Heart right ventricle (tissue), 16 donors: ENCODE data around the gene CREB3L2. TPM values are rescaled to one million over a fixed set of nuclear protein-coding genes. Genes with fewer than 3 reads are reported as not detected.

Experiments
- ATAC-seq, 8 donors: fragments of 200-7000 bp; cut with Tn5 transposase; one replicate each; pipeline ENCODE4 v1.9.1; 2020; ENCODE audit warnings: mild to moderate bottlenecking in 8 of 8, moderate library complexity in 8 of 8, moderate number of reproducible peaks in 1 of 8
- DNase-seq, 2 donors: peaks; one replicate each; pipeline ENCODE4 v3.0.0-alpha.2; 2020
- H3K27ac ChIP-seq, 10 donors: fragments of 200-600 bp; sonication (generic) in 2 of 10; one replicate each; pipeline versions ENCODE4 v1.5.0 to v1.8.0; 2020 to 2022; ENCODE audit warnings: mild to moderate bottlenecking in 3 of 10
- H3K27me3 ChIP-seq, 7 donors: fragments of 200-600 bp; one replicate each; pipeline ENCODE4 v1.8.0; 2021 to 2022; ENCODE audit warnings: mild to moderate bottlenecking in 2 of 7
- H3K36me3 ChIP-seq, 9 donors: fragments of 200-600 bp; sonication (generic) in 1 of 9; one replicate each; pipeline versions ENCODE4 v1.5.0 to v1.8.0; 2020 to 2022; ENCODE audit warnings: mild to moderate bottlenecking in 2 of 9
- H3K4me1 ChIP-seq, 9 donors: fragments of 200-600 bp; sonication (generic) in 1 of 9; one replicate each; pipeline versions ENCODE4 v1.5.0 to v1.8.0; 2020 to 2022; ENCODE audit warnings: mild to moderate bottlenecking in 4 of 9
- H3K4me3 ChIP-seq, 10 donors: fragments of 200-600 bp; sonication (generic) in 2 of 10; one replicate each; pipeline versions ENCODE4 v1.5.0 to v1.8.0; 2020 to 2022; ENCODE audit warnings: mild to moderate bottlenecking in 7 of 10, moderate library complexity in 2 of 10
- H3K9me3 ChIP-seq, 11 donors: fragments of 200-600 bp in 10 of 11; sonication (generic) in 2 of 11; one replicate each; pipeline versions ENCODE4 v1.5.0 to v1.8.0; 2013 to 2022; ENCODE audit warnings: mild to moderate bottlenecking in 2 of 11, control low read depth in 1 of 11, moderate library complexity in 1 of 11
- WGBS, 2 donors: extraction: QIAGEN DNeasy Blood & Tissue Kit; methylation state at CpG; one replicate each; pipeline ENCODE4 v1.1.7; 2013; ENCODE audit warnings: inconsistent platforms in 1 of 2; 5-methylcytosine and 5-hydroxymethylcytosine counted together
- intact Hi-C, 10 donors: fragments of 100-400 bp; cut with DNase I; formaldehyde crosslinking; loops; one replicate each; pipeline versions ENCODE4 v1.11.1 to v1.14.2; 2022
- polyA plus RNA-seq, 2 donors: library from polyadenylated mRNA; stranded (reverse); fragments of 200-250 nt; gene quantifications; one replicate each; pipeline ENCODE4 v1.2.3, GENCODE V29; 2013
- total RNA-seq, 10 donors: library from RNA; stranded (reverse); fragmentation: NEBNext Ultra II Directional in 3 of 10; extraction: Animal tissue kit (Norgen Biotek cat#: 25700) in 3 of 10; gene quantifications; one replicate each; pipeline versions ENCODE4 v1.2.1 to v1.2.4, GENCODE V29; 2021 to 2023
- TF ChIP-seq, protein P1 (sequence below), 9 donors: fragments of 200-600 bp; sonication (generic) in 2 of 9; IDR thresholded peaks; one replicate each; pipeline versions ENCODE4 v1.5.0 to v1.8.0; 2021 to 2022; ENCODE audit warnings: antibody characterized with exemption in 9 of 9, mild to moderate bottlenecking in 5 of 9, moderate library complexity in 1 of 9
- donor health status: Arrhythmogenic right ventricular cardiomyopathy.
- donor health status: ischemic (EF 13 %, LVEDD 7.1; RV severe dilation, severe dysfunction).
- donor health status: healthy with polysubstance abuse.
- donor health status: DM: no; HTN: yes; CAD: no.
- donor health status: DM: no; HTN: no; CAD: no.
- donor health status: ischemic (EF 25% LVEDD 6.9; RV normal size, moderate dysfunction).
- donor health status: ischemic (EF 25% LVEDD 5.7; RV mildly dilated, moderate dysfunction).
- donor health status: healthy.
- donor health status: DM: yes; HTN: yes; CAD: no.
- donor health status: Ischemic cardiomyopathy.
- donor health status: ischemic (EF 35%, LVEDD 5.7; RV mildly dilated, moderate dysfunction).
- donor health status: nonischemic (EF 11% LVEDD 7.7; RV severe dilation, severe dysfunction).
- donor health status: DM: yes; HTN: yes; CAD: no.
- donor health status: PGD.
- donor health status: ischemic (EF 29% LVEDD 5.4; RV normal size, mild dysfunction).
- donor health status: nonischemic (EF 23%, LVEDD 6.1; RV moderate dilation, normal function).

The CREB3L2 gene
- total and polyA plus RNA-seq, 12 donors = 4.2 to 34.2 (median 23.3) TPM

DNA sequence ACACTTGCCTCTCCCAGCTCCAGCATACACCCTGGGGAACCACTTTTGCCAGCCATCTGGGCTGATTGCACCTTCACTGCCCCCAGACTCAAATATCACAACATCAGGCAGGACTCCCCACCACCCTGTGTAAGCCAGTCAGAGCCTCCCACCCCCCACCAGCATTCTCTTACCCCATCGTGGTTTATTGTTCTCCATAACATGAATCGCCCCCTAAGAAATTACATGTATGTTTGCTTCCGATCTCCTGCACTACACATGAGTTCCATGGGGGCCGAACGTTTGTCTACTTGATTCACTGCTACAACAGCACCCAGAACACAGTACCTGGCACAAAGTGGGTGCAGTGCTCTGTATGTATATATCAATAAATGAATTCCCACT is 39.4 kb downstream of the CREB3L2 start:
- TF ChIP-seq, protein P1, sequence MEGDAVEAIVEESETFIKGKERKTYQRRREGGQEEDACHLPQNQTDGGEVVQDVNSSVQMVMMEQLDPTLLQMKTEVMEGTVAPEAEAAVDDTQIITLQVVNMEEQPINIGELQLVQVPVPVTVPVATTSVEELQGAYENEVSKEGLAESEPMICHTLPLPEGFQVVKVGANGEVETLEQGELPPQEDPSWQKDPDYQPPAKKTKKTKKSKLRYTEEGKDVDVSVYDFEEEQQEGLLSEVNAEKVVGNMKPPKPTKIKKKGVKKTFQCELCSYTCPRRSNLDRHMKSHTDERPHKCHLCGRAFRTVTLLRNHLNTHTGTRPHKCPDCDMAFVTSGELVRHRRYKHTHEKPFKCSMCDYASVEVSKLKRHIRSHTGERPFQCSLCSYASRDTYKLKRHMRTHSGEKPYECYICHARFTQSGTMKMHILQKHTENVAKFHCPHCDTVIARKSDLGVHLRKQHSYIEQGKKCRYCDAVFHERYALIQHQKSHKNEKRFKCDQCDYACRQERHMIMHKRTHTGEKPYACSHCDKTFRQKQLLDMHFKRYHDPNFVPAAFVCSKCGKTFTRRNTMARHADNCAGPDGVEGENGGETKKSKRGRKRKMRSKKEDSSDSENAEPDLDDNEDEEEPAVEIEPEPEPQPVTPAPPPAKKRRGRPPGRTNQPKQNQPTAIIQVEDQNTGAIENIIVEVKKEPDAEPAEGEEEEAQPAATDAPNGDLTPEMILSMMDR (IDR thresholded peaks at IDR 0.05) = no peak
- H3K4me3 ChIP-seq = no peak overlapping the region
- 84 to 90% methylated on average over 5 of the region's 5 CpGs for WGBS, 2 donors
- H3K4me1 ChIP-seq = peaks cover 3 to 77% (median 47%) of the 10 kb centered on the region in 9 donors
- DNase-seq = no peak
- H3K27me3 ChIP-seq = no peaks in the 10 kb centered on the region
- H3K9me3 ChIP-seq = no peaks in the 10 kb centered on the region
- no peak overlapping the region for H3K27ac ChIP-seq
- peaks cover 0 to 11% (median 0%) of the 10 kb centered on the region in 9 donors for H3K36me3 ChIP-seq
- ATAC-seq = no peak
- intact Hi-C loops = no loop called here

DNA sequence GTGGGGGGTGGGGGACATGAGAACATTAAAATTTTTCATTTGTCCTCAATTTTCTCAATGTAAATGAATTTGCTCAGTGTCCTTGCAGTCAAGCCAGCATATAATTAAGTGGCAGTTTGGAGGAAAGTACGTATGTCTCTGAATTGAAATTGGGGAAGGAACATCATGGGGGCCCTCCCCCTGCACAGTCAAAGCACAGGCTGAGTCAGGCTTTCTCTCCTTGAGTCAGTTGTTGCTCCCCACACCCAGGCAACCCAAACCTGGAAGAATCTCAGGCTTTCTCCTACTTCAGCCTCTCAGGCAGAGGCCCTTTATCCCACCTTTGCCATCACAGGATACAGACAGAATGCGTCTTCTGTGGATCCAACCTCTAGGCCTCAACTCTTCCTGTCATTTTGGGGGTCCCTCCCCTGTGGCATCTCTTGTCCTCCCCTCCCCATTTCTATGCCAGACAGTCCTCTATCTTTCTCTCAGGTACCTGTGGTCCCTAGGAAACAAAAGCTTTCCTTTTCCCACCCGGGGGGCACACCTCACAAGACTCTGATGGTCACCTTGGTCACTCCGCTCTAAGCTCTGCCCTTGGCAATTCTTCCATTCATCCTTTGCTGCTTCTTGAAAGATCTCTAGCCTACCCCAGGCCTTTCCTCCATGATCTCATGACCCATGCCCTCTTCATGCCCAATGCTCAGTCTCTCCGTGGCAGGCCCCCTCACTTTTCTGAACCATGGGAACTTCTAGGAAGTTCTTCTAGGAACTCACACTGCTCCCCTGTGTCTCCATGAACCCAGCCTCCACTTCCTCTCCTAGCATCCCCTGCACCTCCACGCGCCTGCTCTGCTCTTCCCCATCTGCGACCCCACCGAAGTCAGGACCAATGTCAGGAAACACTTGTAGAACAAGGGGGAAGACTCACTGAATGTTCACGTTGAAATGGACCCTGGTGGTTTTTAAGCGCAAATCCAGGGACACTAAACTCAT is 40.4 kb downstream of the CREB3L2 start:
- 91 to 93% methylated on average over 11 of the region's 11 CpGs for WGBS, 2 donors
- TF ChIP-seq, protein P1 (IDR thresholded peaks at IDR 0.05) = no peak
- intact Hi-C loops = no loop called here
- Histone ChIP-seq H3K36me3 (peaks cover 0 to 15% (median 0%) of the 10 kb centered on the region in 9 donors), H3K4me3 (no peak overlapping the region), H3K9me3 (no peaks in the 10 kb centered on the region), H3K4me1 (peaks cover 3 to 75% (median 47%) of the 10 kb centered on the region in 9 donors), H3K27me3 (no peaks in the 10 kb centered on the region), H3K27ac (peak overlapping the region in 1 of 10 donors; percentile 16)
- no peak for DNase-seq
- peak in 3 of 8 donors; percentile 30 to 48 (median 44) for ATAC-seq

- Histone ChIP-seq H3K27ac (no peak overlapping the region), H3K27me3 (no peaks in the 10 kb centered on the region), H3K4me3 (no peak overlapping the region), H3K4me1 (peaks cover 0 to 75% (median 41%) of the 10 kb centered on the region in 9 donors), H3K36me3 (peaks cover 0 to 15% (median 0%) of the 10 kb centered on the region in 9 donors), H3K9me3 (no peaks in the 10 kb centered on the region)
- DNase-seq (no peak), ATAC-seq (no peak)
- intact Hi-C loops = no loop called here
- TF ChIP-seq, protein P1 (IDR thresholded peaks at IDR 0.05) = no peak
- 94 to 100% methylated on average over 1 of the region's 1 CpG for WGBS, 2 donors
Measured at GRCh38 chr7:137960020-137960419, 41.9 kb downstream of the CREB3L2 start.

DNA sequence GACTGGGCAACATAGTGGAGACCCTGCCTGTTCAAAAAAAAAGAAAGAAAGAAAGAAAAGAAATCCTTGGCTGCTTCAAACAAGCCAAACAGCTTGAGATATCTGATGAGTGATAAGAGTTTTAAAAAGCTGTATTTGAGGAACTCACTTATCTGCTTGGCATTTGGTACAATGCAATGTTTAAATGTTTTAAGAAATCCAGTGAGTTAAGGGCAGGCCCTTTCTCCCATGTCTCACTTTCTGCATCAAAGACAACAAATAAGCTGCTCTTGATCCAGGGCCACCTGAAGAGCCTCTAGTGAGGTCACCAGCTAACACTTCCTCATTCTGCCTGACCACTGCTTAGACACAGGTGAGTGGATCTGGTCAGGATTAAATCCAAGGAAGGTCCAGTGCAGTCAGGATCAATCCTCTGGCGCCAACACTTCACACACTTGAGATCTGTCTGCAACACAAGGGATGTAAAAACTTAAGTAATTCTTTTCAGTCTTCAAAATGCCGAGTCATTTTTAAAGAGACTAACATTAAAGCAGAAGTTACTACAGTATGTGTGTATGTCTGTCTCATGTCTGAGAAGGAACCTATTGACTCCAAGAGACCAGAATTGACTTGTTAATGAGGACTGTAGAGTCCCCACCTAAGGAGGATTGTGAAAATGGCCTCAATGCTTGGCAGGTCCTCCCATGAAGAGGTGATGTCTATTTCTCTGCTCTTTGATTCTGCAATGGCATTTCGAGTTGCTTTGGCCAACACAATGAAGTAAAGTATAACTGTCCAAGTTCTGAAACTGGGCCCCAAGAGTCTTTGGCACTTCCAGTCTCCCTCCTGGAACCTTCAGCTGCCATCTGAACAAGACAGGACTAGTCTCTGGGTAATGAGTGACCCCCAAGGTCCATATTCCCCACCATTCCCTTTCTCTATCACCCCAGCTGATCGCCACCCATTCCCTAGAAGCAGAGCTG is 43.1 kb downstream of the CREB3L2 start:
- H3K36me3 ChIP-seq = peaks cover 0 to 15% (median 0%) of the 10 kb centered on the region in 9 donors
- DNase-seq = no peak
- H3K27ac ChIP-seq = peak overlapping the region in 7 of 10 donors; percentile 11 to 64 (median 51)
- H3K27me3 ChIP-seq = no peaks in the 10 kb centered on the region
- peak in 1 of 8 donors; percentile 12 for ATAC-seq
- H3K4me3 ChIP-seq = no peak overlapping the region
- intact Hi-C loops = loop anchor here in 2 of 10 donors (1.0 to 5.0 kb wide), 3 partner anchors 9 to 34 kb away; no protein-coding TSS in a partner anchor
- TF ChIP-seq, protein P1 (IDR thresholded peaks at IDR 0.05) = no peak
- H3K9me3 ChIP-seq = no peaks in the 10 kb centered on the region
- H3K4me1 ChIP-seq = peaks cover under 1 to 76% (median 54%) of the 10 kb centered on the region in 9 donors
- 91 to 94% methylated on average over 4 of the region's 4 CpGs for WGBS, 2 donors
